RPMI8226 (cell line): ENCODE measurements around the gene SYNDIG1.

Experiments
- DNase-seq: peaks from one replicate; pipeline ENCODE4 v3.0.0-alpha.2; 2015

Gene SYNDIG1

GRCh38 chr20:24588047-24588635 is 118.7 kb downstream of the SYNDIG1 start:
- no peak for DNase-seq

DNA sequence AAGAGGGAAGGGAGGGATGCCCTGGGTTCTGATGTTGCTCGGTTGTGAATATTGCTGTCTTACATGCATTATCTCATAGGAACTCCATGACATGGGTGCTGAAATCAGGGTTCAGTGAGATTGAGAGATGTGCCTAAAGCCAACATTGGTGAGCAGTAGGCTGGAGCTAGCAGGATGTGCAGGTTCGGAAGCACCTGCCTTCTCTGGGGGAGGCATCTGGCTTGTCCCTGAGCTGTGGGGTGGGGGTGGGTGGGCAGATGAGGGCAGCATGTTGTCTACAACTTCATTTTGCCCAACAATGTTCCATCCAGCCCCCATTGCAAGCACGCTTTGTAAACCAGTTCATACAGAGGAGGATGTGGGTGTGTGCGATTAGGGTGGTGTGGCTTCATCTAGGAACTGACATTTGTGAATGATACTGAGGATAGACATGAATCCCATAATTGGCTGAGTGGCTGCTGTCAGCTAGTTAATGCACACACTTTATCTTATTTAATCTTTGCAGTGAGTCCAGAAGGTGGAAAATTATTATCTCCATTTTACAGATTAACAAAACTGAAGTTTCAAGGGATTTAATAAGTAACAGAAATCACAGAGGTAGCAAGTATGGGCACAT is 119.4 kb downstream of the SYNDIG1 start:
- DNase-seq: no peak

DNA sequence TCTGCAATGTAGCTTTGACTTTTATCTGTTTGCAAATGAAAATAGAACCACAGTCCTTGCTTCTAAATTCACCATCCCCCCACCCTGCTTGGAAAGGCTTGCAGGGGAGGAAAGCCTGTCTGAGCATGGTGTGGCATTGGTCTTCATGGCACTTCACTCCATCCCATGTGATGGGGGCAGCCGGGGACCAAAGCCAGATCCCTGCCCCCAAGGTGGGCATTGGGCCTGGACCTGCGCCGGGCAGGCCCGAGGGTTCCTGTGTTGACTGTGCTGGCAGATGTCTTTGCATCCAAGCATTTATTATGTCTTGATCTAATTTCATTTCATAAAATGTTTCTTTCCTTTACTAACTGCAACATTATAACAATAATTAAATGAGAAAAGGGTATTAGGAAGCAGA is 120.0 kb downstream of the SYNDIG1 start:
- DNase-seq: no peak

- DNase-seq: no peak
Measured at GRCh38 chr20:24589815-24590177, 120.4 kb downstream of the SYNDIG1 start.

DNA sequence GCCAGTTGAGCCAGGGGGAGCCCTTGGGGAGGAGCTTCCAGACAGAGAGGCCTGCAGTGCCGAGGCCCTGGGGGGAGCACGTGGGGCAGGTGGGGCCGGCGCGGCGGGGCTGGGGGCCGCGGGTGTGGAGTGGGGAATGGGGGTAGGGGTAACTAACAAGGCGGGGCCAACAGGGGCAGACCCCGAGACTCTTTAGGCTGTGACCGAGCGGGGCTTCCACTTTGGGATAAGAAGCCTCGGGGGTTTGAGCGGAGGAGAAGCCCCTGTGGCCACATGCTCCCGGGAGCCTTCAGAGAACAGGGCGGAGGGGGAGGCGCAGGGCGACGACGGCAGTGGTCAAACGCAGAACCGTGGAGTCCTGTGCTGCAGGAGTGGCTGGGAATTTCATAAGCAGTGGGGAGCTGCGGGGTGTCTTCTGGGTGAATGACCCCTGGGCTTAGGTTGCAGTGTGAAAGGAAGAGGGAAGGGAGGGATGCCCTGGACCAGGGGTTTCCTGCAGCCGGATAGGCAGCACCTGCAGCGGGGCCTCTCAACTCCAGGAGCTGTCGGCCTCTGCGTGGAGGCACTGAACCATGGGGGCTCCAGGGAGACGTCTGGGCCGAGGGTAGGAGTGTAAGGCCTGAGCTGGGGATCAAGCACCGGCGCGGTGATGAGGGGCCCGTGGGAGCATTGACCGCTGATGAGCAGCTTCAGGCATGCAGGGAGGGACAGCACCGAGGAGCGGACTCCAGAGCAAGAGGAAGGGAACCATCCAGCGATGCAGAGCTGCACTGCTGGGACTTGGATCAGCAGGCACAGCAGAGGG is 121.0 kb downstream of the SYNDIG1 start:
- no peak for DNase-seq

DNA sequence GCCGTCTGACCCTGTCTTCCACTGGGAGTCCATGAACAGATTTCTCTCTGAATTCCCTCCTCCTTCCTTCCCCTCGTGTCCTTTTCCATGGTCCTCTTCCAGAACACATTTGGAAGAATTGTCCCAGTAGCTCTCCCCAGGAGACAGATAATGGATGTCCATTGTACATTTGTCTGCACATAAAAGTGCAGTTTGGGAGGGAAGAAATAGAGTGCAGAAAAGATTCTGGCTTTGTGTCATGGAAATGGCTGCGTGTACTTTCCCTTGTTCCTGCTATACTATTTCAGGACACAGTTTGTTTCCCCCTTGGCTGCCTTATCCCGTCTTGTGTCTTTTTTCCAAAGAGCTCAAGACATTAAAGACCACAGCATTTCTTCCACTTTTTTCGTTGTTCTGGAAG is 127.6 kb downstream of the SYNDIG1 start:
- no peak for DNase-seq

DNA sequence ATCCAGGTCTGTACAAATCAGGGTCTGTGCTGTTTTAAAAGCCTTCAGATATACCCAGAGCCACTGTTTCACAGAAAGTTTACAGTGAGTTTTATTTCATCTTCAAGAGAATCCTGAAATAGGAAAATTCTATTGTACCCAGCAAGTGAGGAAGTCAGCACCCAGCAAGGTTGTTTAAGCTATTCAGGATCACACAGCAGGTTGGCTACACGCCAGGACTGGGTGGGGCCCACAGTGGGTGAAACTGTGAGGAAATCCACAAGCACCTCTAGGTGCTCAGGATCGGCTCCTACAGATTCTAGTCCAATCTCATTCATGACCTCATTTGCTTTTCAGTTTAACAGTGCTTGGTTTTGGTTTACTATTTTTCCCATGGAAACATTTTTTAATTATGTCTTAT is 128.9 kb downstream of the SYNDIG1 start:
- no peak for DNase-seq

DNA sequence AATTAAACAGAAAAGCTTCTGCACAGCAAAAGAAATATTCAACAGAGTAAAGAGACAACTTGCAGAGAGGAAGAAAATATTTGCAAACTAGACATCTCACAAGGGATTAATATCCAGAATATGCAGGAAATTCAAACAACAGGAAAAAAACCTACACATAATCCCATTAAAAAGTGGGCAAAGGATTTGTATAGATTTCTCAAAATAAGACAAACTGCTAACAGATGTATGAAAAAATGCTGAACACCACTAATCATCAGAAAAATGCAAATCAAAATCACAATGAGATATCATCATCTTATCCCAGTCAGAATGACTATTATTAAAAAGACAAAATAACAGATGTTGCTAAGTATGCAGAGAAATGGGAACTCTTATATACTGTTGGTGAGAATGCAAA is 129.6 kb downstream of the SYNDIG1 start:
- DNase-seq: no peak

DNA sequence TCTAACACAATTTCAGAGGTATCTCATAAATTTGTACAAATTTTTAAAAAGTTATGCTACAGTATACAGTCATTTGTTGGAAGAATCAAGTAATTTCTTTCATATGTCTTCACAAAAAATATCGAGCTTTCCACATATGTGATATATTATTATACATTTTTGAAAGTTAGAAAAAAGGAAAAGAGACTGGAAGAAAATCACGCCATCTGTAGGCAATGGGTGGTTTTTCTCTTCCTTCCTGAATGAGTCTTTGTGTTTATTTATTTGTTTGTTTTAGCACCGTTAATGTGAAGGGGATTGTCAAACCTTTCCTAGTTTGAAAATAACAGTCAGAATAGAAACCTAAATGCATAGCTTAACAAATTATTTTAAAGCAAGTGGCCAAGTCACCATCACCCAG is 130.6 kb downstream of the SYNDIG1 start:
- DNase-seq: no peak

DNA sequence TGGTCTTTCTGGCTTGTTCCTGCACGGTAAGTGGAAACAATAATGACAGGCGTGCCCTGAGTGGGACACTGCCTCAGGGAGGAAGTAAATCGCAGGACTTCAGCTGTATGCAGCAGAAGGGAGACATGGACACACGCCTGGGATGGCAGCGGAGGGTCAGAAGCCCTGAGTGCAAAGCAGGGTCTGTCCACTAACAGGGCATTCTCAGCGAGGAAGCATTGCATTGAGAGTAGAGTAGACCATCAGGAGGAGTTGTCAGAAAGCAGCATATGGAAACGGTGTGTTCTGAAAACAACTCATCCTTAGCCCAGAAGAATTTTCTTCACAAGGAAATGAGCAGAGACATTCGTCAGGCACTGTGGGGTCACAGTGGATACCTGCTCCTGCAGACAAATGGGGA is 134.0 kb downstream of the SYNDIG1 start:
- no peak for DNase-seq

- no peak for DNase-seq
Measured at GRCh38 chr20:24604966-24605665, 135.7 kb downstream of the SYNDIG1 start.

DNA sequence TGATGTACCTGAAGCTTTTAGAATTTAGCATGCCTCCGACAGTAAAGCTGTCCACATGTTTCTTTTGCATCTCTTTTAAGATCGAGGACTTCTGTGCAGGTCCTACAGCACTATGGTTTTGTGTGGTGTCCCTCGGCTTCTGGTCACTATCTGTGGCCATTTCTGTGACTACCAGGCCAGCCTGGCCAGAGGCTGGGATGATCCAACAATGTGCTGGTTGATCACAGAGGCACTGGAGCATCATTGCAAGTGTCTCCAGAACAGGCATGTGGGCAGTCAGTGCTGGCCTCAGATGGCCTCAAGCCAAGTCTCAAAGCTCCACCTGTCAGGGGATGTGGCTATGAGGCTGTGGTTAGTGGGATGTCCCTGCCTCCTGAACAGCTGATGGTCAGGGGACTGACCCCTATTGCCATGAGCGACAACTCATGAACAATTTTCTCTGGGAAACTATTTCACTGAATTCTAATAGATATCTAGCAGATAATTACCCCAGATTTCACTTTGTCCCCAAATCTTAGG is 136.6 kb downstream of the SYNDIG1 start:
- no peak for DNase-seq

GRCh38 chr20:24607402-24607801 is 138.0 kb downstream of the SYNDIG1 start:
- no peak for DNase-seq

- no peak for DNase-seq
Measured at GRCh38 chr20:24608926-24609667, 139.7 kb downstream of the SYNDIG1 start.

DNA sequence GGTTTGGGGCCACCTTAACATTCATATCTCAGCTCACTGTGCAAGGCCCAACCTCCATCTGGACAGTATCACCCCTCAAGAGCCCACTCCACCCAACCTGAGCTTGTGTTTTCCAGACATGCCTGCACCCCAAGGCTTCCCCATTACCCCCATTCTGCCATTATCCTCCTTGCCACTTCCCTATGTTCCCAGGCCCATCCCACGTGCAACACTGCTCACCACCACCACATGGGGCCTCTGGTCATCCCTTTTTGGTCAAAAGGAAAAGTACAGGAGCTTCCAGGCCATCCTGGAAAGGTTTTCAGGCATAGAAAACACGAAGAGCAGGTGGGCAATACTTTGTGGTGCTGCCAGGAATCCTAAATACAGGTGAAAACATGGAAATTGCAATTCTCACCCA is 140.3 kb downstream of the SYNDIG1 start:
- no peak for DNase-seq

DNA sequence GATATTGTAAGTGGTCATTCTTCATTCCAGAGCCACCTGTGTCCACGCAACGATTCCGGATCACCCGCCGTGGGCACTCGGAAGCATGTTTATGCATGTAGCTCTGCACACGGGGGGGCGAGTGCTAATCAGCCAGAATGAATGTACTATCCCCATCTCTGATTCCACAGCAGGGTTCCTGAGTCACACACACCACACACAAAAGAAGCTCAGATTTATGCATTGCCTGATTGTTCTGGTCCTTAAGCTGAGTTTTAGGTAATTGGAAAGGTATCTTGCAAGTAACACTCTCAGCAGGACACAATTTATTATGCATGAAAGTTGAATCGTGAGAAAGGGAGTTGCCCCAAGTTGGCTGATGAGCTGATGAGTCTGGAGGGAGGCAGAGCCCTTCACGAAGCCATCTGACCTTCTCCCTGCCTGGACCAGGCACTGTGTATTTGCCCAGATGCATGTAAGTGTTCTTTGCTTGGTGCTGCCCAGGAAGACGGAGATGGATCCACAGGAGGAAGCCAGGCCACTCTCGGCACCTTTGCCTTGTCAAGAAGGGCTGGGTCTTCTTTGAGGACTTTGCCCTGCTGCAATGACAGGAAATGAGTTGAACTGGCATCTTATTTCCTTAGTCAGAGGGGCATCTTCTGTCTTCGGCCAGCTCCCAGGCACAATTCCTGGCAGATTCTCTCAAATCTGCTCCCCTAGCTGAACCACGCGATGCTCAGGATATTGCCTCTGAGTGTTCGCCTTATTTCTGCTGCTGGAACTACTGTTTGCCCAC is 141.1 kb downstream of the SYNDIG1 start:
- no peak for DNase-seq

GRCh38 chr20:24611360-24612140 is 142.1 kb downstream of the SYNDIG1 start:
- no peak for DNase-seq

DNA sequence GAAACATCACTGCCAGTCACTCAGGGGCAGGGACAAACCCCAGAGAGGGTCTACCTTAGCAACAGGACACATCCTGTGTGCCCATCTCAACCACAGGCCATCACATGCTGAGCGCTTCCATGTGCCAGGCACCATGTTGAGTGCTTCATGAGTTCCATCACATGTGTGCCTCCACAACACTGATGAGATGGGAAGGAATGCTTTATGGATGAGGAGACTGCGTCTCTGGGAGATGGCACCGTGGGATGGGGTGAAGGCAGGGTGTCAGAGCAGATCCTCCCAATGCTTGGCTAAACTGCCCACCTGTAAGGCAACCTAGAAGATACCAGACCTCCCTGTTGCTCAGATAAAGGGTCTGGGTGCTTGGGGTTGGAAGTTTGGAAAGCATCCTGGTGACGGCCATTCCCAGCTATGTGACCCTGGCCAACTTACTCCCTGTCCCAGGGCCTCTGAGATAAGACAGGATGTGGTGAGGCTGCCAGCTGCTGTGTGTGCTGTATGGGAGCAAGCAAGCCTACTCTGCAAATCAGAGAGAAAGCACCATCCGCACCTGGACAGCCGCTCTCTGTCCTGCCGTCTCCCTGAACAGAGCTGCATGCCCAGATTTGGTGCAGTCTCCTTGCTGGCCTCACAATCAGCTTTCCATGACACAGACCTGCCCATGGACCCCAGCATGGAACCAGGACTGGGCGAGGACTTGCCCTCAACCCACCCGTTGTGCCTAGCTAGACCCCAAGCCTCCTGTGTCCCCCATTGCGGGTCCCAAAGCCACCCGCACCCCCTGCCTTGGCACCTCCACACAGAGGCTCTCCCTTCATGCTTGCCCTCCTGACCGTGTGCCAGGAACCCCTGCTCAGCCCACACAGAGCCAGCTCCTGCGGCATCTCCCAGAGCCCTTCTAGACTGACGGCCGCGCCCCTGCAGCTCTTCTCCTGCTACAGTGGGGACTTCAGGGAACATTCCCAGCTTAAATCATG is 143.7 kb downstream of the SYNDIG1 start:
- no peak for DNase-seq

DNA sequence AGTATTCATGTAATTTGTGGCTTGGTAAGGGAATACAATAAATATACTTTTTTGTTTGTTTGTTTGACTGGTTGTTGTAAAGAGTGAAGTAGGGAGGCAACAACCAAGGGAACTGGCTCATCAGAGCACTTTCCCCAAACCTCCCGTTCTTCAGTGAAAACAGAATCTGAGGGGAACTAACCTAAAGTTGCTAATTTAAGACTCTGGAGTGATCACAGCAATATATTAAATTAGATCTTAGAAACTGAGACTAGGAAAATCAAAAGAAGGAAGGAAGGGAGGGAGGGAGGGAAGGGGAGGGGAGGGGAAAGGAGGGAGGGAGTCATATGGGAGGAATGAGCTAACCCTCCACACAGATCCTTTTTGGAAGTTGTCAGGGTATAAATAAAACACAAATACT is 144.9 kb downstream of the SYNDIG1 start:
- no peak for DNase-seq

DNA sequence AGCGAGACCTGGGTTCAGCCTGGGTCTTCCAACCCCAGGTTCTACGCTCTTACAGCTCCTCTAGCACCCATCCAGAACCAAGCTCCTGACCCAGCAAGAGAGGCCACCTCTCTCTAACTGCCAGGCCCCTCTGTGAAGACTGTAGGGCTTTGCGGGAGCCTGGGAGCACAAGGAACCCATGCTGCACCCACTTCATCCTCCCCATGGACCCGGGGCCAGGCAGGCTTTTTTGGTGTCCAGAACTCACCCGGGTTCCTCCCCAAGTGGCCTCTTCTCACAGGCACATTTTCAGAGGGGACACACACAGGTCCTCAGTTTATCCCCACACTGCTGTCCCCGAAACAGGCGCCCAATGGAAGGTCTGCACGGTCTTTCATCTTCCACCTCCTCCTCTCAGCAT is 145.9 kb downstream of the SYNDIG1 start:
- no peak for DNase-seq
